Thyroid gland (tissue), 4 donors: ENCODE data around the gene CFAP299.
A peak's percentile ranks its signal among the peaks of the same experiment; 100 is the strongest.

ENCODE experiments used
- POLR2A ChIP-seq, 2 donors: fragments of 450-650 bp; IDR thresholded peaks; one replicate each; pipeline ENCODE4 v1.6.1; 2017; ENCODE audit warnings: antibody characterized with exemption in 2 of 2, mild to moderate bottlenecking in 2 of 2, moderate library complexity in 1 of 2
- TF ChIP-seq, protein P1 (sequence below), 6 experiments: fragments of 200-600 bp in 3 of 6; fragments of 450-650 bp in 3 of 6; sonication (generic) in 3 of 6; IDR thresholded peaks; one replicate each; pipeline ENCODE4 v1.5.1; 2016 to 2019; ENCODE audit warnings: antibody characterized with exemption in 6 of 6, mild to moderate bottlenecking in 2 of 6, inconsistent platforms in 1 of 6, moderate library complexity in 1 of 6

DNA sequence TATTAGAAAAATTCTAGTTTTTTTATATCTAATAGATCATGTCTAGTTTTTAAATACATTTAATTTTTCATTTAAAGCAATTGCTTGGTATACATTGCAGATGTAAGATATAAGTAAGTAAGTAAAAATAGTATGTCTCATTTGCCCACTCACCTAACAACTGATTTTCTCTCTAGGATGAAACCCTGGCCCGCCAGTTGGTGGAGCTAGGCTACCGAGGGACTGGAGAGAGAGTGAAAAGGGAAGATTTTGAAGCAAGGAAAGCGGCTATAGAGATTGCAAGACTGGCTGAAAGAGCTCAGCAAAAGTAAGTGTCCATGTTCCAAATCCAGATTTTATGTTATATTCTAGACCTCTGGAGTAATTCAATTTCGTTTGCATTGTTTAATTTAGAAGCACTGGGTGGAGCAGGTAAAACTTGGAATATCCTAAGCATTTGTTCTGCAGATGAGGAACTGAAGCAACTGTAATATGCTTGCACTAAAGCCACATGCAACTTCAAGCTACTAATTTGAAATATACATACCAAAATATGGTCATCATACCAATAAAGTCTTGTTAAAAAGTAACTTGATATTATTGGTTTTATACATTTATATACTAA lies 27.1 kb downstream of the CFAP299 start:
- TF ChIP-seq, protein P1, sequence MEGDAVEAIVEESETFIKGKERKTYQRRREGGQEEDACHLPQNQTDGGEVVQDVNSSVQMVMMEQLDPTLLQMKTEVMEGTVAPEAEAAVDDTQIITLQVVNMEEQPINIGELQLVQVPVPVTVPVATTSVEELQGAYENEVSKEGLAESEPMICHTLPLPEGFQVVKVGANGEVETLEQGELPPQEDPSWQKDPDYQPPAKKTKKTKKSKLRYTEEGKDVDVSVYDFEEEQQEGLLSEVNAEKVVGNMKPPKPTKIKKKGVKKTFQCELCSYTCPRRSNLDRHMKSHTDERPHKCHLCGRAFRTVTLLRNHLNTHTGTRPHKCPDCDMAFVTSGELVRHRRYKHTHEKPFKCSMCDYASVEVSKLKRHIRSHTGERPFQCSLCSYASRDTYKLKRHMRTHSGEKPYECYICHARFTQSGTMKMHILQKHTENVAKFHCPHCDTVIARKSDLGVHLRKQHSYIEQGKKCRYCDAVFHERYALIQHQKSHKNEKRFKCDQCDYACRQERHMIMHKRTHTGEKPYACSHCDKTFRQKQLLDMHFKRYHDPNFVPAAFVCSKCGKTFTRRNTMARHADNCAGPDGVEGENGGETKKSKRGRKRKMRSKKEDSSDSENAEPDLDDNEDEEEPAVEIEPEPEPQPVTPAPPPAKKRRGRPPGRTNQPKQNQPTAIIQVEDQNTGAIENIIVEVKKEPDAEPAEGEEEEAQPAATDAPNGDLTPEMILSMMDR (IDR thresholded peaks at IDR 0.05), result peak in 2 of 6 experiments; percentile 28 to 33
- no peak for TF ChIP-seq POLR2A (IDR thresholded peaks at IDR 0.05)
